GM13977 (cell line): ENCODE data around the gene TMEM164.

Source experiments
- DNase-seq: peaks from one replicate; pipeline ENCODE4 v3.0.0; 2012; ENCODE audit warnings: low spot score
- in situ Hi-C: fragments of 300-500 bp; cut with MboI; formaldehyde crosslinking; loops from one replicate; pipeline ENCODE4 v1.12.0; 2022; ENCODE audit warnings: low sequenced_read_pairs, low pct_unique_long_range_greater_than_20kb, mixed read lengths, inconsistent platforms; ENCODE audit not compliant: unreplicated experiment
- TF ChIP-seq, protein P1 (sequence below): IDR thresholded peaks from 2 replicates; pipeline ENCODE4 v1.5.1; 2012; ENCODE audit warnings: mild to moderate bottlenecking, control low read depth; ENCODE audit not compliant: insufficient read depth; ENCODE audit errors: extremely low read depth, missing control alignments

Gene TMEM164

DNA sequence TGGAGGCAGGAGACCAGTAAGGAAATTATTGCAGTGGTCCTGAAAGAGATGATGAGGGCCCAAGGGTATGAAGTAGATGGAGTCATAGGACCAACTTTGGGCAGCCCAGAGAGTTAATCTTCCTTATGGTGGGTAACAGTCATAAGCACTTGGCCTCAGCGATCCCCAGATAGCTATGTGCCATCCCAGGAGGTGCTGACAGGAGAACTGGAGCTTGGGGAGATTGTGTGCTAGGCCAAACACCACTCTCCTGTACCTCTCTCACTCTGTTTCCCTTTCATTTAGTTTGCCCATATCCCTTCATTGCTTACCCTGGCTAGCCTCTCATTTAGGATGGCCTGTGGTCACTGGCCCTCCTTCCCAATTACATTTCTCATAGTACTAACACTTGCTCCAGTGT lies 60.0 kb downstream of the TMEM164 start:
- no peak for DNase-seq
- in situ Hi-C loops: no loop called here
- TF ChIP-seq, protein P1, sequence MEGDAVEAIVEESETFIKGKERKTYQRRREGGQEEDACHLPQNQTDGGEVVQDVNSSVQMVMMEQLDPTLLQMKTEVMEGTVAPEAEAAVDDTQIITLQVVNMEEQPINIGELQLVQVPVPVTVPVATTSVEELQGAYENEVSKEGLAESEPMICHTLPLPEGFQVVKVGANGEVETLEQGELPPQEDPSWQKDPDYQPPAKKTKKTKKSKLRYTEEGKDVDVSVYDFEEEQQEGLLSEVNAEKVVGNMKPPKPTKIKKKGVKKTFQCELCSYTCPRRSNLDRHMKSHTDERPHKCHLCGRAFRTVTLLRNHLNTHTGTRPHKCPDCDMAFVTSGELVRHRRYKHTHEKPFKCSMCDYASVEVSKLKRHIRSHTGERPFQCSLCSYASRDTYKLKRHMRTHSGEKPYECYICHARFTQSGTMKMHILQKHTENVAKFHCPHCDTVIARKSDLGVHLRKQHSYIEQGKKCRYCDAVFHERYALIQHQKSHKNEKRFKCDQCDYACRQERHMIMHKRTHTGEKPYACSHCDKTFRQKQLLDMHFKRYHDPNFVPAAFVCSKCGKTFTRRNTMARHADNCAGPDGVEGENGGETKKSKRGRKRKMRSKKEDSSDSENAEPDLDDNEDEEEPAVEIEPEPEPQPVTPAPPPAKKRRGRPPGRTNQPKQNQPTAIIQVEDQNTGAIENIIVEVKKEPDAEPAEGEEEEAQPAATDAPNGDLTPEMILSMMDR: no peak

DNA sequence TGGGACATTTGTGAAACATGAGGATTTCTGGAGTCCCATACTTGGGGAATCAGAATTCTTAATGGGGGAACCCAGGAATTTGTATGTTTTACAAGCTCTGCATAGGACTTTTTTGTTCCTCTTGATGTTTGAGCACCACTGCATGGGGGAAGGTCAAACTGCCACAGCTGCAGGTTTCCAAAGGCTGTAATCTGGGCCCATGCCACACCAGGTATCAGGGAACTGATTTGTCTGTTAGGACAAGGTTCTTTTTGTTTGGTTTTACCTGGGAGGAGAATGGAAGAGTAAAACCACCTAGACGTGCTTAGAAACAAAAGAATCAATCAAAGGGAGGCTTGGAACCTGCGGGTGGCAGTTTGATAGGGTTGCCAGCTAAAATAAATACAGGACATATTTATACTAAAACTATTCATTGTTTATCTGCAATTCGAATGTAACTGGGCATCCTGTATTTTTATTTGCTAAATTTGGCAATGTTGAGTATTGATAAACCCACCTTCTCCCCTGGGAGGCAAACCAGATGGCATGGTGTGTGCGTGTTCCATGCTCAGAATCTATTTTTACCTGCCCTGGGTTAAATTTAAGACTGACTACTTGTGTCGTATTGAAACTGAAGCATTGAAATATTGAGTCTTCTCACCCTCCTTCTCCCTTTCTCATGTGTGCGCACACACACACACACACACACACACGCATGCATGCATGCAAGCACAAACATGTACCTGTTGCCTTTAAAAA lies 63.7 kb downstream of the TMEM164 start:
- DNase-seq: no peak
- TF ChIP-seq, protein P1: peak; percentile 9
- in situ Hi-C loops: no loop called here

DNA sequence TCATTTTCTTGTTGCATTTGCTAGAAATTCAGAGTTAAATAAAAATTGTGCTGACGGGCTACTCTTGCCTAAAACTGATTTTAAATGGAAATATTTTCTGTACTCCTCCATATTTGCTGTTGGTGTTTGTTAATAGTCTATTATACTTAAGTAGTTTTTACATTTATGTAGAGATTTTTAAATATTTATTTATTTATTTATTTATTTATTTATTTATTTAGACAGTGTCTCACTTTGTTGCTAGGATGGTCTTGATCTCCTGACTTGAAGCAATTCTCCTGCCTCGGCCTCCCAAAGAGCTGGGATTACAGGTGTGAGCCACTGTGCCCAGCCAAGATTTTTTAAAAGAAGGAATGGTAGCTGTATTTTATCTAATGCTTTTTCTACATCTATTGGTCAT lies 68.1 kb downstream of the TMEM164 start:
- DNase-seq: no peak
- in situ Hi-C loops: no loop called here
- TF ChIP-seq, protein P1: no peak

DNA sequence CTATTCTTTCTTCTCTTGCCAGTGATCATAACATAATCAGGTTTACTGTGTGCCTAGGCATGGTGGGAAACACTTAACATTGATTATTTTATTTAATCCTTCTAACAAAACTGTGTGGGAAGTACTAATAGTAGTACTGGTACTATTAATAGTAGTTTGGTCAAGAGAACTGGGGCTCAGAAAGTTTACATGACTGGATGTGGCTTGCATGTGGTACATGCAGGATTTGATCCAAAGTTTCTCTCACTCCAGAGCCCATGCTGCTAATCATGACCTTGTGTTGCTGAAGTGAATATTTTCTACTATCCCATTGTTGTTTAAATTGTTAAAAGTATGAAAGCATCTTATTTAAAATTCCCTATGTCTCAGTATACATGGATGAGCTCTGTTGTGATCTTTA lies 78.4 kb downstream of the TMEM164 start:
- in situ Hi-C loops: no loop called here
- DNase-seq: no peak

DNA sequence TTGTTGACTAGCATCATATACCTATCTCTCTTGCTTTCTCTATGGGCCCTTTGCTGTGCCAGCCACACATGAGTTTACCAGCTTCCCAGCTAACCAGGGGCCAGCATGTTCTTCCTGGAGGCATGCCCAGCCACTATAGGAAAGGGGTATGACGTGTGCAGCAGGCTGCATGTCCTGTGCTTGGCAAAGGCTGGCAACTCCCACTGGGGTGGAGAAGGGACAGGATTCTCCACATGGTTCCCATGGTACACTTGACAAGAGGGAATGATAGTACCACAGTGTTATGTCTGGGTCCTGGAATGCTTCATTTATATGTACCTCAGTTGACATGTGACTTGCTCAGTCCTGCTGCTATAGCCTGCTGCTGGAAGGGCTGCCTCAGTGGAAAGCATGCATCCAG lies 78.8 kb downstream of the TMEM164 start:
- TF ChIP-seq, protein P1: no peak
- in situ Hi-C loops: no loop called here
- no peak for DNase-seq

More for the DNA sequence above, 78.4 kb downstream of the TMEM164 start:
- TF ChIP-seq, protein P1: no peak

DNA sequence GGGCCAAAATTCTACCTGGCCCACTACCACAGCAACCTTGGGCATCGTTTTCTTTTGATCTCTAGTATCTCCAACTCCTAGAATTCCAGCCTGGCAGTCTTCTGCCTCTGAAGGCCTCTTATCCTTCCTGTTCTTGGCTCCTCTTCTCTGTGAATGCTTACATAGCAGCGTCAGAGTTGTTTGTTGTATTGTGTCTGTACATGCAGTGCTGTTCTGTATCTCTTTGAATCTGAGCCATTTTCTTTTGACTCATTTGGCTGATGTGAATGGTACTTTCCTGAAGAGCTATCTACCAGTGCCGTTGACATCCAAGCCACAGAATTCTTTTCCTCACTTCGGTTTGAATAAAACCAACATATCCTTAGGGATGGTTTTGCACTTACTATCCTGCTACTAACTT lies 79.2 kb downstream of the TMEM164 start:
- TF ChIP-seq, protein P1: no peak
- no peak for DNase-seq
- in situ Hi-C loops: no loop called here
